ENCODE results near the gene CDH4. TPM values are rescaled to one million over a fixed set of nuclear protein-coding genes. Genes with fewer than 3 reads are reported as not detected.

Gene CDH4
- total RNA-seq, 2 experiments from 2014 or later = 0.11 to 0.18 TPM

- Mint-ChIP-seq H3K4me3 (no peak overlapping the region), H3K27ac (no peak overlapping the region), H3K36me3 (ENCODE audit: low read depth) (no peaks in the 10 kb centered on the region), H3K4me1 (ENCODE audit: low read depth) (peaks cover 5% of the 10 kb centered on the region), H3K9me3 (no peaks in the 10 kb centered on the region), H3K27me3 (peaks cover 7% of the 10 kb centered on the region)
- CTCF ChIA-PET = no interaction called here
- intact Hi-C loops (cut with micrococcal nuclease) = no loop called here
- POLR2A ChIA-PET = interaction anchor here (0.8 kb wide), 1 partner anchor 9 kb away, joined by 3 read pairs; no protein-coding TSS in a partner anchor
- DNase-seq (no peak), ATAC-seq (no peak)
- TF ChIP-seq CTCF (IDR thresholded peaks at IDR 0.05) = no peak
These were observed 555.6 kb downstream of the CDH4 start for GRCh38 chr20:61807471-61808160.

- POLR2A ChIA-PET = no interaction called here
- H3K4me1 Mint-ChIP-seq (ENCODE audit: low read depth) = peaks cover 4% of the 10 kb centered on the region
- no peak overlapping the region for H3K4me3 Mint-ChIP-seq
- no peak for DNase-seq
- peaks cover 7% of the 10 kb centered on the region for H3K27me3 Mint-ChIP-seq
- no peaks in the 10 kb centered on the region for H3K9me3 Mint-ChIP-seq
- intact Hi-C loops (cut with micrococcal nuclease) = no loop called here
- no peak overlapping the region for H3K27ac Mint-ChIP-seq
- no peak for TF ChIP-seq CTCF (IDR thresholded peaks at IDR 0.05)
- H3K36me3 Mint-ChIP-seq (ENCODE audit: low read depth) = no peaks in the 10 kb centered on the region
- CTCF ChIA-PET = no interaction called here
- ATAC-seq = no peak
These were observed 556.4 kb downstream of the CDH4 start for GRCh38 chr20:61808447-61808846.

- TF ChIP-seq CTCF (IDR thresholded peaks at IDR 0.05) = no peak
- peaks cover 5% of the 10 kb centered on the region for H3K27me3 Mint-ChIP-seq
These were observed 557.1 kb downstream of the CDH4 start for GRCh38 chr20:61809006-61809770.

GRCh38 chr20:61810066-61810737 lies 558.1 kb downstream of the CDH4 start:
- no peaks in the 10 kb centered on the region for H3K27me3 Mint-ChIP-seq
- ChIA-PET CTCF (no interaction called here), POLR2A (no interaction called here)
- H3K9me3 Mint-ChIP-seq = no peaks in the 10 kb centered on the region
- TF ChIP-seq CTCF (IDR thresholded peaks at IDR 0.05) = no peak
- ATAC-seq (no peak), DNase-seq (no peak)
- intact Hi-C loops (cut with micrococcal nuclease) = no loop called here
- H3K27ac Mint-ChIP-seq = no peak overlapping the region
- H3K4me3 Mint-ChIP-seq = no peak overlapping the region
- H3K4me1 Mint-ChIP-seq (ENCODE audit: low read depth) = no peaks in the 10 kb centered on the region
- no peaks in the 10 kb centered on the region for H3K36me3 Mint-ChIP-seq (ENCODE audit: low read depth)

More at GRCh38 chr20:61809006-61809770, 557.1 kb downstream of the CDH4 start:
- no peaks in the 10 kb centered on the region for H3K9me3 Mint-ChIP-seq
- no peak overlapping the region for H3K4me3 Mint-ChIP-seq
- no peak overlapping the region for H3K27ac Mint-ChIP-seq
- ChIA-PET POLR2A (no interaction called here), CTCF (no interaction called here)
- ATAC-seq = no peak
- DNase-seq = no peak
- H3K36me3 Mint-ChIP-seq (ENCODE audit: low read depth) = no peaks in the 10 kb centered on the region
- peaks cover 3% of the 10 kb centered on the region for H3K4me1 Mint-ChIP-seq (ENCODE audit: low read depth)
- intact Hi-C loops (cut with micrococcal nuclease) = no loop called here

- no peak for TF ChIP-seq CTCF (IDR thresholded peaks at IDR 0.05)
- ChIA-PET POLR2A (interaction anchor here (0.9 kb wide), 1 partner anchor 60 kb away, joined by 3 read pairs; no protein-coding TSS in a partner anchor), CTCF (no interaction called here)
These were observed 558.7 kb downstream of the CDH4 start for GRCh38 chr20:61810738-61811135.

More at GRCh38 chr20:61810738-61811135, 558.7 kb downstream of the CDH4 start:
- Mint-ChIP-seq H3K4me1 (ENCODE audit: low read depth) (no peaks in the 10 kb centered on the region), H3K27ac (no peak overlapping the region), H3K4me3 (no peak overlapping the region), H3K27me3 (no peaks in the 10 kb centered on the region), H3K9me3 (no peaks in the 10 kb centered on the region), H3K36me3 (ENCODE audit: low read depth) (no peaks in the 10 kb centered on the region)
- ATAC-seq = no peak
- DNase-seq = no peak
- intact Hi-C loops (cut with micrococcal nuclease) = no loop called here
